Glutamatergic neuron (in vitro differentiated cells): ENCODE measurements around the gene SCAANT1. TPM values are rescaled to one million over a fixed set of nuclear protein-coding genes. Genes with fewer than 3 reads are reported as not detected.

ENCODE experiments used
- DNase-seq: peaks from one replicate; pipeline ENCODE4 v3.0.0; 2022
- H3K27ac Mint-ChIP-seq: one replicate; pipeline ENCODE4 v1.8.0; 2020; ENCODE audit warnings: mild to moderate bottlenecking, mixed read lengths, inconsistent platforms; ENCODE audit not compliant: unreplicated experiment
- H3K27me3 Mint-ChIP-seq: one replicate; pipeline ENCODE4 v1.8.0; 2020; ENCODE audit warnings: mild to moderate bottlenecking, moderate library complexity, mixed read lengths, inconsistent platforms; ENCODE audit not compliant: unreplicated experiment
- H3K36me3 Mint-ChIP-seq: one replicate; pipeline ENCODE4 v1.8.0; 2020; ENCODE audit warnings: mild to moderate bottlenecking, mixed read lengths, inconsistent platforms; ENCODE audit not compliant: unreplicated experiment
- H3K4me1 Mint-ChIP-seq: one replicate; pipeline ENCODE4 v1.8.0; 2020; ENCODE audit warnings: mild to moderate bottlenecking, low read depth, mixed read lengths, inconsistent platforms; ENCODE audit not compliant: unreplicated experiment
- H3K4me3 Mint-ChIP-seq: one replicate; pipeline ENCODE4 v1.8.0; 2020; ENCODE audit warnings: mild to moderate bottlenecking, mixed read lengths, inconsistent platforms; ENCODE audit not compliant: unreplicated experiment
- H3K9me3 Mint-ChIP-seq: one replicate; pipeline ENCODE4 v1.8.0; 2020; ENCODE audit warnings: mild to moderate bottlenecking, moderate library complexity, mixed read lengths, inconsistent platforms; ENCODE audit not compliant: unreplicated experiment
- CTCF ChIP-seq: fragments of 200-600 bp; sonication (generic); IDR thresholded peaks from one replicate; pipeline ENCODE4 v1.5.0; 2021; ENCODE audit not compliant: partially characterized antibody, unreplicated experiment
- total RNA-seq: library from RNA; stranded (reverse); fragmentation: NEBNext Ultra II Directional; extraction: Animal tissue kit (Norgen Biotek cat#: 25700); gene quantifications from one replicate; pipeline ENCODE4 v1.2.1, GENCODE V29; 2021; ENCODE audit not compliant: unreplicated experiment

The SCAANT1 gene
- total RNA-seq, 1 donor from 2014 or later, result not detected

DNA sequence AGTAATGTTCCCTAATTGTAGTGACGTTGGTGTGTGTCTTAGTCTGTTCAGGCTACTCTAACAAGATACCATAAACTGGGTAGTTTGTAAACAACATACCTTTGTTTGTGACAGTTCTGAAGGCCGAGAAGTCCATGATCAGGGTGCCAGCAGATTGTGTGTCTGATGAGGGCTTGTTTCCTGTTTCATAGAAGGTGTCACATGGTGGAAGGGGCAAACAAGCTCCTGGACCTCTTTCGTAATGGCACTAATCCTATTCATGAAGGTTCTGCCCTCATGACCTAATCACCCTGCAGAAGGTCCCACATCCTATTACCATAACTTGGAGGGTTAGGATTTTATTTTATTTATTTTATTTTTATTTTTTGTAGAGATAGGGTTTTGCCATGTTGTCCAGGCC, 37.4 kb downstream of the SCAANT1 start:
- no peak for DNase-seq
- H3K4me3 Mint-ChIP-seq, result no peak overlapping the region
- H3K36me3 Mint-ChIP-seq, result no peaks in the 10 kb centered on the region
- TF ChIP-seq CTCF, result no peak
- no peak overlapping the region for H3K27ac Mint-ChIP-seq
- H3K4me1 Mint-ChIP-seq, result peaks cover 21% of the 10 kb centered on the region
- H3K9me3 Mint-ChIP-seq, result no peaks in the 10 kb centered on the region
- H3K27me3 Mint-ChIP-seq, result no peaks in the 10 kb centered on the region

- H3K9me3 Mint-ChIP-seq, result no peaks in the 10 kb centered on the region
- peaks cover 9% of the 10 kb centered on the region for H3K4me1 Mint-ChIP-seq
- no peak for DNase-seq
- no peak overlapping the region for H3K4me3 Mint-ChIP-seq
- no peaks in the 10 kb centered on the region for H3K27me3 Mint-ChIP-seq
- TF ChIP-seq CTCF, result no peak
- no peaks in the 10 kb centered on the region for H3K36me3 Mint-ChIP-seq
- H3K27ac Mint-ChIP-seq, result no peak overlapping the region
These were observed 39.9 kb downstream of the SCAANT1 start for GRCh38 chr3:63872135-63872924.

- H3K4me3 Mint-ChIP-seq, result no peak overlapping the region
- no peak for DNase-seq
- H3K36me3 Mint-ChIP-seq, result no peaks in the 10 kb centered on the region
- H3K4me1 Mint-ChIP-seq, result peaks cover 8% of the 10 kb centered on the region
- H3K9me3 Mint-ChIP-seq, result no peaks in the 10 kb centered on the region
- TF ChIP-seq CTCF, result no peak
- no peak overlapping the region for H3K27ac Mint-ChIP-seq
- H3K27me3 Mint-ChIP-seq, result no peaks in the 10 kb centered on the region
These were observed 41.6 kb downstream of the SCAANT1 start for GRCh38 chr3:63870615-63871005.

DNA sequence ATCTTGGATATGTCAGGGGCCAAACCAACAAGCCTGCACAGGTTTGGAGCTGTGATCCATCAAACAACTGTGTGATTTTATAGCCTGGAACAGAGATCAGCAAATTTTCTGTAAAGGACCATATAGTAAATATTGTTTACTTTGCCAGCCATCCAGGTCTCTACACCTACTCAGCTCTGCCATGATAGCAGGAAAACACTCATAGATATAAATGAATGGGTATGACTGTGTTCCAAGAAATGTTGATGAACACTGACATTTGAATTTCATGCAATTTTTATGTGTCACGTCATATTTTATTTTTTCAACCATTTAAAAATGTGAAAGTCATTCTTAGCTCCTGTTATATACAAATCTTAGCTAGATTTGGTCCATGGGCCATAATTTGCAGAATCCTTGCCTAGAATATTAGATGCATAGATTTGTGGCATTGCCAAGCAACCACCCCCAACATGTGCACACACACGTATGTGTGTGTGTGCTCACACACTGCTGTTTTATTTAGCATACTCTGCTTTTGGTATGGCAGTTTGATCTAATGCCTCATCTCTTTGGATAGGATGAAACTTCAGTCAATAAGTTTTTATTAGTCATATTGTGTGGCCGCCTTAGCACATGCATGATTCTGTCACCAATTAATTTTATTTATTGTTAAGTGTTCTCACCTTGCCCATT, 42.1 kb downstream of the SCAANT1 start:
- Mint-ChIP-seq H3K4me1 (peaks cover 8% of the 10 kb centered on the region), H3K27ac (no peak overlapping the region), H3K9me3 (no peaks in the 10 kb centered on the region), H3K27me3 (no peaks in the 10 kb centered on the region), H3K4me3 (no peak overlapping the region), H3K36me3 (no peaks in the 10 kb centered on the region)
- TF ChIP-seq CTCF, result no peak
- no peak for DNase-seq

DNA sequence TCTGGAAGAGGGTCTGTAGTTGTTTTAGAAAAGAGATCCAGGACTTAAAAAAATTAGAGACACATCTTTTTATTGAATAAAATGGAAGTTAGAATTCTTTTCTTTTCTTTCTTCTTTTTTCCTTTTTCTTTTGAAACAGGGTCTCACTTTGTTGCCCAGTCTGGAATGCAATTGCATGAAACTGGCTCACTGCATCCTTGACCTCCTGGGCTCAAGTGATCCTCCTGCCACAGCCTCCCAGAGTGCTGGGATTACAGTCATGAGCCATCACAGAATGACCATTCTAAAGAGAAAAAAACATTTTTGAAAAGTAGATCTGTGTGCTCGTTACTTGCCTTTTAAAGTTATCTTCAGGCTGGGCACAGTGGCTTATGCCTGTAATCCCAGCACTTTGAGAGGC, 45.0 kb downstream of the SCAANT1 start:
- Mint-ChIP-seq H3K36me3 (no peaks in the 10 kb centered on the region), H3K9me3 (peaks cover 7% of the 10 kb centered on the region), H3K4me3 (no peak overlapping the region), H3K27me3 (peaks cover 7% of the 10 kb centered on the region), H3K4me1 (peaks cover 14% of the 10 kb centered on the region), H3K27ac (no peak overlapping the region)
- no peak for TF ChIP-seq CTCF
- DNase-seq, result no peak
